ENCODE measurements around the gene ADD3. TPM values are rescaled to one million over a fixed set of nuclear protein-coding genes. Genes with fewer than 3 reads are reported as not detected.

Gene ADD3
- total RNA-seq, 6 experiments from 2014 or later = 11.7 to 71.3 (median 16.2) TPM

DNA sequence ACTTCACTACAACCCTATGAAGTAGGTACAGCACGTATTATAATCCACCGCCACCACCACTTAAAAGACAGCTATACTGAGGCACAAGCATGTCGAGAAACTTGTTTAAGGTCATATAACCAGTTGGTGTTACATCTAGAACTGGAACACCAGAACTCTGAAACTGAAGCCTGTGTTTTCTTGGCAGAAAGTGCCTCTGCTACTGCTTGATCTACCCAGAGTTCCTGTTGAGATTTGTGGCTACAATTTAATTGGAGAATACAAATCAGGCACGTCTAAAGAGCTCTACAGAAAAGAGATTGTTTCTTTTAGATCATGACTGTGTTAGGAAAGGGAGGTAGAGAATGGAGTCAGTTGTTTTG, 4.3 kb upstream of the ADD3 start:
- ATAC-seq (no peak), DNase-seq (no peak)
- H3K27me3 ChIP-seq = no peaks in the 10 kb centered on the region
- no peaks in the 10 kb centered on the region for H3K9me3 ChIP-seq
- H3K27ac ChIP-seq = no peak overlapping the region
- intact Hi-C loops (cut with DNase I) = no loop called here
- TF ChIP-seq POLR2A (IDR thresholded peaks at IDR 0.05) = no peak
- TF ChIP-seq, protein P1, sequence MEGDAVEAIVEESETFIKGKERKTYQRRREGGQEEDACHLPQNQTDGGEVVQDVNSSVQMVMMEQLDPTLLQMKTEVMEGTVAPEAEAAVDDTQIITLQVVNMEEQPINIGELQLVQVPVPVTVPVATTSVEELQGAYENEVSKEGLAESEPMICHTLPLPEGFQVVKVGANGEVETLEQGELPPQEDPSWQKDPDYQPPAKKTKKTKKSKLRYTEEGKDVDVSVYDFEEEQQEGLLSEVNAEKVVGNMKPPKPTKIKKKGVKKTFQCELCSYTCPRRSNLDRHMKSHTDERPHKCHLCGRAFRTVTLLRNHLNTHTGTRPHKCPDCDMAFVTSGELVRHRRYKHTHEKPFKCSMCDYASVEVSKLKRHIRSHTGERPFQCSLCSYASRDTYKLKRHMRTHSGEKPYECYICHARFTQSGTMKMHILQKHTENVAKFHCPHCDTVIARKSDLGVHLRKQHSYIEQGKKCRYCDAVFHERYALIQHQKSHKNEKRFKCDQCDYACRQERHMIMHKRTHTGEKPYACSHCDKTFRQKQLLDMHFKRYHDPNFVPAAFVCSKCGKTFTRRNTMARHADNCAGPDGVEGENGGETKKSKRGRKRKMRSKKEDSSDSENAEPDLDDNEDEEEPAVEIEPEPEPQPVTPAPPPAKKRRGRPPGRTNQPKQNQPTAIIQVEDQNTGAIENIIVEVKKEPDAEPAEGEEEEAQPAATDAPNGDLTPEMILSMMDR (IDR thresholded peaks at IDR 0.05) = no peak
- H3K4me3 ChIP-seq = no peak overlapping the region
- H3K36me3 ChIP-seq = no peaks in the 10 kb centered on the region
- H3K4me1 ChIP-seq = peaks cover 0 to under 1% (median 0%) of the 10 kb centered on the region in 4 donors
- 42% methylated on average over 4 of the region's 4 CpGs for WGBS (ENCODE audit: insufficient coverage, low coverage, low lambda C conversion rate, missing lambda C conversion rate)

DNA sequence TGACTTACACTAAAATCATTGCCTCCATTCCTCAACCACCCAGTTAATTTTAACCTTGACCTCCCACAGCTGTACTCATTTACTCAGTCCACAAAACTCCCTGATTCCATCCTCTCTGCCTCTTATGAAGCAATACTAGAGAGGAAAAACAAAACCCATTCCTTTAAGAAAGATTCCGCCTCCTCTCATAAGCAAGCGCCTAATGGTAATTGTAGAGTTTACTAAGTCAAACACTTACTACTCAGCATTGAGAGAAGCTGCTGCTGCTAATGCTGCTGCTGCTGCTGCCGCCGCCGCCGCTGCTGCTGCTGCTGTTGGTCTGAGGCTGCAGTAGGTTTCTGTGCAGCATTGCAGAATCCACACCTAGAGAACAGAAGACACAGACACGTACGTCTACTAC, 2.1 kb upstream of the ADD3 start:
- TF ChIP-seq, protein P1 (IDR thresholded peaks at IDR 0.05) = no peak
- no peak for TF ChIP-seq POLR2A (IDR thresholded peaks at IDR 0.05)
- Histone ChIP-seq H3K4me1 (peaks cover 0 to 18% (median 9%) of the 10 kb centered on the region in 4 donors), H3K36me3 (no peaks in the 10 kb centered on the region), H3K4me3 (peak overlapping the region in 2 of 3 donors; percentile 2 to 10), H3K27me3 (no peaks in the 10 kb centered on the region), H3K27ac (no peak overlapping the region), H3K9me3 (no peaks in the 10 kb centered on the region)
- ATAC-seq (no peak), DNase-seq (peak in 1 of 3 donors; percentile 31)
- 4% methylated on average over 8 of the region's 8 CpGs for WGBS (ENCODE audit: insufficient coverage, low coverage, low lambda C conversion rate, missing lambda C conversion rate)
- intact Hi-C loops (cut with DNase I) = no loop called here

DNA sequence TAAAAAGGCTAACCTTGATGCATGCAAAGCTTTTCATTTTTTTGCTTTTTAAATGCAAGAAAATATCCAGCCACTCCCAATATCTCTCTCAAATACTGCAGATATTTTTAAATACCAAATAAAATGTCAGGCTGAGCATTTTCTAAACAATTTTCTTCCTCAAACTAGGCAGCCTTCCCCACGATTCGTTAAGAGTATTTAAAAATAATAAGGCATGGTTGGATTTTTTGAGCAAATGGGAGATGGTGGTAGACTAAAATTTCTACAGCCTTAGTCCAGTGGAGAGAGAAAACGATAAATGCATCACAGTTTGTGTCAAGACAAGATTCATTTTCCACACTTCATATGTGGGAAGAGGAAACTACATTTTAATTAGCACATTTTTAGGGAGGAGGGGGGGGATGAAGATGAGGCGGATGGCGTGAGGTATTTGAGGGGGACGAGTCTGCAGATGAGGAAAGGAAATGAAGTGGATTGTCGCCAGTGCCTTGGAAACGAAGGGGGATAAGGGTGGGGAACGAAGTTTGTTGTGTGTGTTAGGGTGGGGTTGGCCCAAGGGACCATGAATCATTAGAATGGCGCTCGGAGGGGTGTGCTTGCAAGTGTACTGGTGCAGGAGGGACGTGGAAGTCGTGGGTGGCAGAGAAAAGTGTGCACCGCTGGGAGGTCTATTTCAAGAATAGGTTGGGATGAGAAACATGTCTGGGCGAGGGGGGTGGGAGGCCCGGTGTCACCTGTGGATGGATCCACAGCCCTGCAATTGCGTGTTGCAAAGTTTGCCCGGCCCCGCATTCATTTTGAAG, 1.2 kb upstream of the ADD3 start:
- Histone ChIP-seq H3K4me1 (peaks cover 0 to 26% (median 12%) of the 10 kb centered on the region in 4 donors), H3K27ac (peak overlapping the region; percentile 66 to 90 (median 84)), H3K4me3 (peak overlapping the region; percentile 83 to 94 (median 92)), H3K27me3 (no peaks in the 10 kb centered on the region), H3K36me3 (no peaks in the 10 kb centered on the region), H3K9me3 (no peaks in the 10 kb centered on the region)
- ATAC-seq (no peak), DNase-seq (peak in 1 of 3 donors; percentile 48)
- WGBS (ENCODE audit: insufficient coverage, low coverage, low lambda C conversion rate, missing lambda C conversion rate) = 23% methylated on average over 19 of the region's 19 CpGs
- TF ChIP-seq, protein P1 (IDR thresholded peaks at IDR 0.05) = no peak
- TF ChIP-seq POLR2A (IDR thresholded peaks at IDR 0.05) = no peak
- intact Hi-C loops (cut with DNase I) = no loop called here

DNA sequence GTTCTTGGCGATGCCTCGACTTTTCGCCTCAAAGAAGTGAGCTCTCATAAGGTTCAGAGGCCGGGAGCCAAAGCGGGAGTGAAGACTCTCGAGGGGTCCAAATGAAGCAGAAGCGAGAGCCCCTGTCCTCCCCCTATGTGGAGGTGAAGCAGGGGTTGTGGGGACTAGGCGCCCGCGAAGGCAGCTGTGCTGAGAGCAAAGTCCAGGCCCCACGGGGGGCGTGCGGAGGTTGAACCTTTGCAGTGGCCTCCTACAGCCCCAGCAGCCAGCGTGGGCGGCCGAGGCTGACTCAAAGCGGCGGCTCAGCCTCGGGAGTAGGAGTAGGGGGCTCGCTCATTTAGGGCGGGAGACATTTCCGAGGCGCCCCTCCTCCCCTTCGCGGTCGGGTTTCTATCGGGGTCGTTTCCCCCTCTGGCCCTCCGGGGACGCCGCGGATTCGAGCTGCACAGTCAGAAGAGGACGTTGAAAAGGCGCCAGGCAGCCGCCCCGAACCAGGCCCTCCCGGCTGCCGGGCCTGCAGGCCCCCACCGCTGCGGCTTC, 553 bp upstream of the ADD3 start:
- peak overlapping the region; percentile 83 to 94 (median 92) for H3K4me3 ChIP-seq
- ATAC-seq (peak; percentile 39 to 53 (median 46)), DNase-seq (peak in 2 of 3 donors; percentile 66 to 71)
- H3K27me3 ChIP-seq = no peaks in the 10 kb centered on the region
- 0% methylated on average over 15 of the region's 41 CpGs for WGBS (ENCODE audit: insufficient coverage, low coverage, low lambda C conversion rate, missing lambda C conversion rate)
- H3K9me3 ChIP-seq = no peaks in the 10 kb centered on the region
- peak overlapping the region; percentile 66 to 90 (median 84) for H3K27ac ChIP-seq
- H3K4me1 ChIP-seq = peaks cover 0 to 26% (median 12%) of the 10 kb centered on the region in 4 donors
- TF ChIP-seq POLR2A (IDR thresholded peaks at IDR 0.05) = no peak
- TF ChIP-seq, protein P1 (IDR thresholded peaks at IDR 0.05) = no peak
- no peaks in the 10 kb centered on the region for H3K36me3 ChIP-seq
- intact Hi-C loops (cut with DNase I) = no loop called here

Measured in right lobe of liver (tissue), 6 donors.